ENCODE results near the gene PPP1R14D. TPM values are rescaled to one million over a fixed set of nuclear protein-coding genes. Genes with fewer than 3 reads are reported as not detected.

Gene PPP1R14D
- total and polyA plus RNA-seq, 7 donors: not detected

DNA sequence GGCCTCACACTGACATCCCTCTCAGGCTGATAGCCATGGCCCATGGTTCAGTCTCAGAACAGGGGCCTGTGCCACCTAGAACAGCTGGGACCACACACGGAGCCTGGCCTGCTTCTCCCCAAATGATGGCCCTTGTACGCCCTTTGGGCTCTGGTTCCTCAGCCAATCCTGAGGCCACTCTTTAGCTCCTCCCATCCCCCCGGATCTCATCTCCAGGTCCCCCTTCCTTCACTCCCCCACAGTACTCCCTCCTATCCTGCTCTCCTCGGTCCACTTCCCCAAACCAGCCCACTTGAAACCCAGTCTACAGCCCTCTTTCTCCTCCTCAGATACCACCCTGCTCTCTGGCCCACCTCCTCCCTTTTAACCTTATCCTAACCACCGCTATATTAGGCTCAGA is 39.4 kb downstream of the PPP1R14D start:
- peak in 1 of 2 donors; percentile 30 for DNase-seq
- Histone ChIP-seq H3K4me3 (no peak overlapping the region), H3K9me3 (no peaks in the 10 kb centered on the region), H3K36me3 (ENCODE audit: insufficient read depth in 1 of 2, low read depth in 1 of 2) (peaks cover 0 to 8% of the 10 kb centered on the region in 2 donors), H3K27ac (no peak overlapping the region), H3K27me3 (ENCODE audit: insufficient read depth in 3 of 3, low read length in 2 of 3) (no peaks in the 10 kb centered on the region), H3K4me1 (peaks cover 27% of the 10 kb centered on the region)
- WGBS, 3 donors: 58 to 67% (median 61%) methylated on average over 5 of the region's 5 CpGs
- TF ChIP-seq, protein P1, sequence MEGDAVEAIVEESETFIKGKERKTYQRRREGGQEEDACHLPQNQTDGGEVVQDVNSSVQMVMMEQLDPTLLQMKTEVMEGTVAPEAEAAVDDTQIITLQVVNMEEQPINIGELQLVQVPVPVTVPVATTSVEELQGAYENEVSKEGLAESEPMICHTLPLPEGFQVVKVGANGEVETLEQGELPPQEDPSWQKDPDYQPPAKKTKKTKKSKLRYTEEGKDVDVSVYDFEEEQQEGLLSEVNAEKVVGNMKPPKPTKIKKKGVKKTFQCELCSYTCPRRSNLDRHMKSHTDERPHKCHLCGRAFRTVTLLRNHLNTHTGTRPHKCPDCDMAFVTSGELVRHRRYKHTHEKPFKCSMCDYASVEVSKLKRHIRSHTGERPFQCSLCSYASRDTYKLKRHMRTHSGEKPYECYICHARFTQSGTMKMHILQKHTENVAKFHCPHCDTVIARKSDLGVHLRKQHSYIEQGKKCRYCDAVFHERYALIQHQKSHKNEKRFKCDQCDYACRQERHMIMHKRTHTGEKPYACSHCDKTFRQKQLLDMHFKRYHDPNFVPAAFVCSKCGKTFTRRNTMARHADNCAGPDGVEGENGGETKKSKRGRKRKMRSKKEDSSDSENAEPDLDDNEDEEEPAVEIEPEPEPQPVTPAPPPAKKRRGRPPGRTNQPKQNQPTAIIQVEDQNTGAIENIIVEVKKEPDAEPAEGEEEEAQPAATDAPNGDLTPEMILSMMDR (IDR thresholded peaks at IDR 0.05): no peak
- intact Hi-C loops (cut with DNase I): loop anchor here (10.0 kb wide), 2 partner anchors 56 to 204 kb away; partner anchors contain the start of gene SPINT1 (in 2 of the 2)
- ATAC-seq: peak in 1 of 4 donors; percentile 26

DNA sequence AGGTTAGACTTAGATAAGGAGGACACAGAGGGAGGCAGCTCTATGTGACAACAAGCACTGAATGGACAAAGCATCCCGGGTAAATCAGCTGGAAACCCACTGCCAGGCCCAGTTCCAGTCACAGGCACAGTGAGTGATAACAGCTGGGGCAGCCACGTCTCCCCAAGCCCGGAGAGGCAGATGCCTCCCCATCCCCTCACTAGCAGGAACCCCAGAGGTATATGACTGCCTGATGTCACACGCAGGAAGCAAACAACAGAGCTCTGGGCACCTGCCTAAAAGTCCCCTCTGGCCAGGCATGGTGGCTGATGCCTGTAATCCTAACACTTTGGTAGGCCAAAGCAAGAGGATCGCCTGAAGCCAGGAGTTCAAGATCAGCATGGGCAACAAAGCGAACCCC is 40.5 kb downstream of the PPP1R14D start:
- WGBS, 3 donors: 63 to 74% (median 67%) methylated on average over 6 of the region's 6 CpGs
- no peak overlapping the region for H3K4me3 ChIP-seq
- H3K27me3 ChIP-seq (ENCODE audit: insufficient read depth in 3 of 3, low read length in 2 of 3): no peaks in the 10 kb centered on the region
- ATAC-seq (no peak), DNase-seq (peak in 1 of 2 donors; percentile 9)
- no peaks in the 10 kb centered on the region for H3K9me3 ChIP-seq
- TF ChIP-seq, protein P1 (IDR thresholded peaks at IDR 0.05): no peak
- peaks cover 0 to 8% of the 10 kb centered on the region in 2 donors for H3K36me3 ChIP-seq (ENCODE audit: insufficient read depth in 1 of 2, low read depth in 1 of 2)
- intact Hi-C loops (cut with DNase I): loop anchor here (10.0 kb wide), 2 partner anchors 57 to 203 kb away; partner anchors contain the start of gene SPINT1 (in 2 of the 2)
- peaks cover 20% of the 10 kb centered on the region for H3K4me1 ChIP-seq
- no peak overlapping the region for H3K27ac ChIP-seq

DNA sequence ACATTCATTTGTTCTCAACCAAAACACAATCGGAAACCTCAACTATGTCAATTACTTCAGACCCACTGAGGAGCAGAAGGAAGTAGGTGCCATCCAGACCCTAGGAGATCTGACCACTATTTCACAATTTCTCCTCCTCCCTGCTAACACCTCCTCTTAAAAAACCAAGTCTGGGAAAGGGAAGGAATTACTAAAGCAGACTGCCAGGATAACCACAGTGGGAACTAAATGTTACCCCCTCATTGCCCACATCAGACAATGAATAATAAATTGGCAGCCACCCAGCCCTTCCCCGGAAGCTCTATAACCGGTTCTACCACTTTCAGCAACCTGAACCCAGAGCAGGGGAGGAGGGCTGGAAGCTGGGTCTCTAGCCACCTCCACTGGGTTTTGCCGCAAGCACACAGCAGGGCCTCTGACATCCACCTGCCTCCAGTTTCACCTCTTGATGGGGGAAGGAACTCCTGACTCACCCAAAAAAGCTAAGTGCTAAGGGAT is 41.1 kb downstream of the PPP1R14D start:
- 24 to 36% (median 25%) methylated on average over 4 of the region's 4 CpGs for WGBS, 3 donors
- no peaks in the 10 kb centered on the region for H3K9me3 ChIP-seq
- H3K36me3 ChIP-seq (ENCODE audit: insufficient read depth in 1 of 2, low read depth in 1 of 2): peaks cover 0 to 5% of the 10 kb centered on the region in 2 donors
- no peaks in the 10 kb centered on the region for H3K27me3 ChIP-seq (ENCODE audit: insufficient read depth in 3 of 3, low read length in 2 of 3)
- H3K4me3 ChIP-seq: no peak overlapping the region
- TF ChIP-seq, protein P1 (IDR thresholded peaks at IDR 0.05): no peak
- H3K4me1 ChIP-seq: peaks cover 20% of the 10 kb centered on the region
- no peak overlapping the region for H3K27ac ChIP-seq
- intact Hi-C loops (cut with DNase I): loop anchor here (10.0 kb wide), 2 partner anchors 57 to 203 kb away; partner anchors contain the start of gene SPINT1 (in 2 of the 2)
- DNase-seq (peak in 1 of 2 donors; percentile 47), ATAC-seq (peak in 2 of 4 donors; percentile 26 to 31)

DNA sequence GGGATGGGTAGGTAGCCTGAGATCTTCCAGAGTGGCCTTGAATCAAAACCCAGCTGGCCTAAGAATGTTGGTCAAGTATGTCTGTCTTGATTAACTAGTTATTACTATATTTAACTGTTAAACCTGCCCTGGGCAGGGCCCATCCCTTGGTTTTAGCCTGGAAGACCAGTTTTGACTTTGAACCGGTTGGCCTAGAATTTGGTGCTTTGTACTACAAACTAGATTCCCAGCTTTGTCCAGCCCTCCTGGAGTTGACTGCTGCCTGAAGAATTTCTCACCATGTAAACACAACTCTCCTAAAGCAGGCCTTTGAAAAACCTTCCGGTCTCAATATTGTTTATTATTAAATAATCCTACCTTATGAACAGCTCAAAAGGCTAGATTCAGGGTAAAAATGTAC is 42.7 kb downstream of the PPP1R14D start:
- DNase-seq (no peak), ATAC-seq (no peak)
- no peaks in the 10 kb centered on the region for H3K27me3 ChIP-seq (ENCODE audit: insufficient read depth in 3 of 3, low read length in 2 of 3)
- no peak overlapping the region for H3K4me3 ChIP-seq
- peaks cover 20% of the 10 kb centered on the region for H3K4me1 ChIP-seq
- intact Hi-C loops (cut with DNase I): loop anchor here (10.0 kb wide), 2 partner anchors 59 to 201 kb away; partner anchors contain the start of gene SPINT1 (in 2 of the 2)
- no peaks in the 10 kb centered on the region for H3K9me3 ChIP-seq
- 85 to 92% (median 89%) methylated on average over 2 of the region's 2 CpGs for WGBS, 3 donors
- no peak overlapping the region for H3K27ac ChIP-seq
- TF ChIP-seq, protein P1 (IDR thresholded peaks at IDR 0.05): no peak
- no peaks in the 10 kb centered on the region for H3K36me3 ChIP-seq (ENCODE audit: insufficient read depth in 1 of 2, low read depth in 1 of 2)

All from psoas muscle (tissue), 8 donors.